OCI-LY1 (cell line): Measurements from ENCODE around the gene CCDC116.

Experiments
- EZH2 ChIP-seq: fragments of 200-600 bp; sonication (generic), shearing (Covaris generic); IDR thresholded peaks from 2 replicates; pipeline ENCODE4 v1.8.0; 2017; ENCODE audit warnings: borderline replicate concordance, mixed run types, mild to moderate bottlenecking, antibody characterized with exemption, low read length, moderate library complexity, mixed read lengths
- TF ChIP-seq, protein P1 (sequence below): fragments of 200-600 bp; sonication (generic), shearing (Covaris generic); IDR thresholded peaks from 2 replicates; pipeline ENCODE4 v1.5.1; 2017; ENCODE audit warnings: mild to moderate bottlenecking, antibody characterized with exemption, low read length, moderate library complexity, mixed read lengths

DNA sequence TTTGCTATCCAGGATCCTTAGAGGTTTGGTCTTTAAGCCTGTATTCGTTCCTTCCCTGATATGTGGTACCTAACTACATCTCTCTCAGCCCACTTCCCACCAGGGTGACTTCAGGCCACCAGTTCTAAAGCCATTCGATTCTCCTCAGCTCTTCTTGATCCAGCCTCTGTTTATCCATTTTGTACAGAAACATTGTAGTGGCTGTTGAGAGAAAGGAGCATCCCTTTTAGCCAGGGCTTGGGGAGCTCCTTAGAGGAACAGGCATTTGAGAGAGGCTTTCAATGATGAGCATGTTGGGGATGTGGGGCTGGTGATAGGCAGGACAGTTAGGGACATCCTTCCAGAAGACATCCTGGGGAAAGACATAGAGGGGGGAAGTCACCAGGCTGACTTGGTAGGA, 47.2 kb upstream of the CCDC116 start:
- TF ChIP-seq, protein P1, sequence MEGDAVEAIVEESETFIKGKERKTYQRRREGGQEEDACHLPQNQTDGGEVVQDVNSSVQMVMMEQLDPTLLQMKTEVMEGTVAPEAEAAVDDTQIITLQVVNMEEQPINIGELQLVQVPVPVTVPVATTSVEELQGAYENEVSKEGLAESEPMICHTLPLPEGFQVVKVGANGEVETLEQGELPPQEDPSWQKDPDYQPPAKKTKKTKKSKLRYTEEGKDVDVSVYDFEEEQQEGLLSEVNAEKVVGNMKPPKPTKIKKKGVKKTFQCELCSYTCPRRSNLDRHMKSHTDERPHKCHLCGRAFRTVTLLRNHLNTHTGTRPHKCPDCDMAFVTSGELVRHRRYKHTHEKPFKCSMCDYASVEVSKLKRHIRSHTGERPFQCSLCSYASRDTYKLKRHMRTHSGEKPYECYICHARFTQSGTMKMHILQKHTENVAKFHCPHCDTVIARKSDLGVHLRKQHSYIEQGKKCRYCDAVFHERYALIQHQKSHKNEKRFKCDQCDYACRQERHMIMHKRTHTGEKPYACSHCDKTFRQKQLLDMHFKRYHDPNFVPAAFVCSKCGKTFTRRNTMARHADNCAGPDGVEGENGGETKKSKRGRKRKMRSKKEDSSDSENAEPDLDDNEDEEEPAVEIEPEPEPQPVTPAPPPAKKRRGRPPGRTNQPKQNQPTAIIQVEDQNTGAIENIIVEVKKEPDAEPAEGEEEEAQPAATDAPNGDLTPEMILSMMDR = no peak
- no peak for TF ChIP-seq EZH2
